Neural cell (in vitro differentiated cells): ENCODE results near the gene OLIG3. TPM values are rescaled to one million over a fixed set of nuclear protein-coding genes. Genes with fewer than 3 reads are reported as not detected.

Source experiments
- H2AFZ ChIP-seq: fragments of 200-600, 300-800 bp; sonication (generic), shearing (Covaris generic); 2 replicates; pipeline ENCODE4 v1.6.0; 2014; ENCODE audit warnings: low read depth, mild to moderate bottlenecking, antibody characterized with exemption, low read length, moderate library complexity
- H3F3A ChIP-seq: fragments of 200-600 bp; shearing (Covaris generic); 2 replicates; pipeline ENCODE4 v1.6.1; 2016; ENCODE audit warnings: mild to moderate bottlenecking, moderate library complexity, mixed read lengths, antibody characterized with exemption, low read length; ENCODE audit not compliant: insufficient read depth, poor library complexity, severe bottlenecking
- H3K27ac ChIP-seq: fragments of 200-600, 300-800 bp; sonication (generic), shearing (Covaris generic); 2 replicates; pipeline ENCODE4 v1.5.1; 2014; ENCODE audit warnings: mild to moderate bottlenecking, low read length, moderate library complexity
- H3K27me3 ChIP-seq: fragments of 300-800, 200-600 bp; sonication (generic), shearing (Covaris generic); 2 replicates; pipeline ENCODE4 v1.6.0; 2014; ENCODE audit warnings: mild to moderate bottlenecking, low read depth, low read length, moderate library complexity; ENCODE audit not compliant: insufficient read depth
- H3K36me3 ChIP-seq: fragments of 300-800, 200-600 bp; sonication (generic), shearing (Covaris generic); 2 replicates; pipeline ENCODE4 v1.5.1; 2014; ENCODE audit warnings: mild to moderate bottlenecking, antibody characterized with exemption, low read length, moderate library complexity; ENCODE audit not compliant: insufficient read depth
- H3K4me2 ChIP-seq: fragments of 300-800, 200-600 bp; sonication (generic), shearing (Covaris generic); 2 replicates; pipeline ENCODE4 v1.6.0; 2014; ENCODE audit warnings: mild to moderate bottlenecking, low read length
- H3K4me3 ChIP-seq: fragments of 300-800, 200-600 bp; sonication (generic), shearing (Covaris generic); 2 replicates; pipeline ENCODE4 v1.5.1; 2014; ENCODE audit warnings: mild to moderate bottlenecking, low read length, moderate library complexity
- H3K79me2 ChIP-seq: fragments of 200-600 bp; shearing (Covaris generic); replicated peaks from 2 replicates; pipeline ENCODE4 v1.6.0; 2014; ENCODE audit warnings: mild to moderate bottlenecking, low read length, moderate library complexity; ENCODE audit not compliant: insufficient read depth
- H3K9ac ChIP-seq: fragments of 300-800, 200-600 bp; sonication (generic), shearing (Covaris generic); 2 replicates; pipeline ENCODE4 v1.6.1; 2016; ENCODE audit warnings: mild to moderate bottlenecking, low read length, mixed read lengths
- H3K9me2 ChIP-seq: fragments of 200-600 bp; shearing (Covaris generic); 2 replicates; pipeline ENCODE4 v1.6.1; 2016; ENCODE audit warnings: mild to moderate bottlenecking, low read length, mixed read lengths; ENCODE audit not compliant: insufficient read depth
- H3K9me3 ChIP-seq: fragments of 200-600, 300-800 bp; sonication (generic), shearing (Covaris generic); 2 replicates; pipeline ENCODE4 v1.6.1; 2016; ENCODE audit warnings: mild to moderate bottlenecking, mixed run types, low read length, moderate library complexity, mixed read lengths
- H4K20me1 ChIP-seq: fragments of 200-600 bp; shearing (Covaris generic); 2 replicates; pipeline ENCODE4 v1.6.1; 2016; ENCODE audit warnings: mild to moderate bottlenecking, mixed run types; ENCODE audit not compliant: insufficient read depth
- CTCF ChIP-seq: fragments of 450-650 bp; IDR thresholded peaks from 2 replicates; pipeline ENCODE4 v1.5.1; 2014; ENCODE audit warnings: antibody characterized with exemption, mild to moderate bottlenecking, moderate library complexity; ENCODE audit not compliant: poor library complexity, severe bottlenecking
- EP300 ChIP-seq: fragments of 450-650 bp; conservative IDR thresholded peaks from 2 replicates; pipeline ENCODE4 v1.6.1; 2014; ENCODE audit warnings: antibody characterized with exemption, mild to moderate bottlenecking, moderate library complexity; ENCODE audit not compliant: poor library complexity, severe bottlenecking
- EZH2 ChIP-seq: fragments of 200-600, 300-800 bp; shearing (Covaris generic), sonication (generic); IDR thresholded peaks from 2 replicates; pipeline ENCODE4 v1.6.1; 2014; ENCODE audit warnings: antibody characterized with exemption, low read length, borderline replicate concordance, mild to moderate bottlenecking; ENCODE audit not compliant: insufficient read depth, poor library complexity, severe bottlenecking
- MXI1 ChIP-seq: fragments of 450-650 bp; conservative IDR thresholded peaks from 2 replicates; pipeline ENCODE4 v1.6.1; 2014; ENCODE audit warnings: antibody characterized with exemption, mild to moderate bottlenecking; ENCODE audit not compliant: poor library complexity, severe bottlenecking
- POLR2AphosphoS5 ChIP-seq: IDR thresholded peaks from 2 replicates; pipeline ENCODE4 v1.6.1; 2012
- RAD21 ChIP-seq: fragments of 450-650 bp; conservative IDR thresholded peaks from 2 replicates; pipeline ENCODE4 v1.6.1; 2014; ENCODE audit warnings: antibody characterized with exemption, mild to moderate bottlenecking, moderate library complexity
- REST ChIP-seq: IDR thresholded peaks from 2 replicates; pipeline ENCODE4 v1.6.1; 2012; ENCODE audit warnings: borderline replicate concordance
- SMC3 ChIP-seq: fragments of 450-650 bp; conservative IDR thresholded peaks from 2 replicates; pipeline ENCODE4 v1.6.1; 2014; ENCODE audit warnings: antibody characterized with exemption, mild to moderate bottlenecking, moderate library complexity; ENCODE audit not compliant: poor library complexity
- TAF1 ChIP-seq: IDR thresholded peaks from 2 replicates; pipeline ENCODE4 v1.6.1; 2012; ENCODE audit warnings: low read depth
- polyA plus RNA-seq: library from polyadenylated mRNA; depleted of rRNA; stranded (reverse); fragments of >200 nt; gene quantifications from 2 replicates; pipeline ENCODE4 v1.2.3, GENCODE V29; 2014

The OLIG3 gene
- polyA plus RNA-seq, 1 donor from 2014 or later, result not detected

- no peaks in the 10 kb centered on the region for H3K79me2 ChIP-seq
- no peaks in the 10 kb centered on the region for H3K9me3 ChIP-seq
- H3K27ac ChIP-seq, result no peak overlapping the region
- H3K27me3 ChIP-seq, result no peaks in the 10 kb centered on the region
- no peak overlapping the region for H3K4me2 ChIP-seq
- H2AFZ ChIP-seq, result no peak overlapping the region
- TF ChIP-seq CTCF, result no peak
- TF ChIP-seq EP300, result no peak
- no peak for TF ChIP-seq REST
- no peak for TF ChIP-seq POLR2AphosphoS5
- no peak for TF ChIP-seq MXI1
- no peak for TF ChIP-seq EZH2
- TF ChIP-seq RAD21, result no peak
- no peak for TF ChIP-seq SMC3
- no peak for TF ChIP-seq TAF1
- no peak overlapping the region for H3K4me3 ChIP-seq
- no peaks in the 10 kb centered on the region for H4K20me1 ChIP-seq
- H3K9ac ChIP-seq, result no peak overlapping the region
- no peaks in the 10 kb centered on the region for H3F3A ChIP-seq
- H3K9me2 ChIP-seq, result no peaks in the 10 kb centered on the region
- H3K36me3 ChIP-seq, result no peaks in the 10 kb centered on the region
These were observed 50.3 kb downstream of the OLIG3 start for GRCh38 chr6:137443901-137444300.
